ENCODE data around the gene SLC16A13.

DNA sequence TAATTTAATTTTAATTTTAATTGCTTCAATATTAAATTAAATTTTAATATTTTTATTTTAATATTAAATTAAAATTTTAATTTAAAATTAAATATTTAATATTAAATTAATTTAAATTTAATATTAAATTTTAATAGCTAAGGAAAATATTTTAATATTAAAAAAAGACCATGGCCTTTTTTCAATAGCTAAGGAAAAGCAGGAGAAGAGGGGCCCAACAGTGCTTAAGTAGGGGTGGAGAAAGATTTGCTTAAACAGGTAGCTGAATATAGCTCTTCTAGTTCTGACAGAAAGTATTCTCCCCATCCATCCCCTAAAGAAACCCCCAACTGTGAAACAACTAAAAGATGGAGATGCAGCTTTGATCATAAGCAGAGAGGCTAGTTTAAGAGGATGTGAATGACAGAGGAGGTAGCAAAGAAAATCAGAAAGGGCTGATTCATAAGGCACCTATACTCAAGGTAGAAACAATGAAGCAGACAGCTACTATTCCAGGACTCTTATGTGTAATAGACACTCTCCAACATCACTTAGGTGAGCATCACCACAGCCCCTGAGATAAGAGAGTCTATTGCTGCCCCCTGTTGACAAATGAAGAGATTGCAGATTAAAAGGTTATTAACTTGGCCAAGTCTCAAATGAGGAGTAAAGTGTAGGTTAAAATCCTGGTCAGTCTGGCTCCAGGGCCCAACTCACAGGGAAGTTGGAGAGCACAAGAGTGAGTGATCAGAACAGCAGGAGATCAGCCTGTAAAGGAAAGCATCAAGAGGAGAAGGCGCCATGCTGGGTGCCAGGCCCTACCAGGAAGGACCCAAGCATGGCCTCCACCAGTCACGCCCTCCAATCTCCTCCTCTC is 31.2 kb upstream of the SLC16A13 start:
- TF ChIP-seq TAF1 (IDR thresholded peaks at IDR 0.05; ENCODE audit: borderline replicate concordance, insufficient read depth, low read length) (no peak), POLR2AphosphoS5 (IDR thresholded peaks at IDR 0.05; ENCODE audit: low read depth, low read length) (no peak), SIN3A (IDR thresholded peaks at IDR 0.05; ENCODE audit: borderline replicate concordance, insufficient read depth, low read length) (no peak)
- TF ChIP-seq, protein P1, sequence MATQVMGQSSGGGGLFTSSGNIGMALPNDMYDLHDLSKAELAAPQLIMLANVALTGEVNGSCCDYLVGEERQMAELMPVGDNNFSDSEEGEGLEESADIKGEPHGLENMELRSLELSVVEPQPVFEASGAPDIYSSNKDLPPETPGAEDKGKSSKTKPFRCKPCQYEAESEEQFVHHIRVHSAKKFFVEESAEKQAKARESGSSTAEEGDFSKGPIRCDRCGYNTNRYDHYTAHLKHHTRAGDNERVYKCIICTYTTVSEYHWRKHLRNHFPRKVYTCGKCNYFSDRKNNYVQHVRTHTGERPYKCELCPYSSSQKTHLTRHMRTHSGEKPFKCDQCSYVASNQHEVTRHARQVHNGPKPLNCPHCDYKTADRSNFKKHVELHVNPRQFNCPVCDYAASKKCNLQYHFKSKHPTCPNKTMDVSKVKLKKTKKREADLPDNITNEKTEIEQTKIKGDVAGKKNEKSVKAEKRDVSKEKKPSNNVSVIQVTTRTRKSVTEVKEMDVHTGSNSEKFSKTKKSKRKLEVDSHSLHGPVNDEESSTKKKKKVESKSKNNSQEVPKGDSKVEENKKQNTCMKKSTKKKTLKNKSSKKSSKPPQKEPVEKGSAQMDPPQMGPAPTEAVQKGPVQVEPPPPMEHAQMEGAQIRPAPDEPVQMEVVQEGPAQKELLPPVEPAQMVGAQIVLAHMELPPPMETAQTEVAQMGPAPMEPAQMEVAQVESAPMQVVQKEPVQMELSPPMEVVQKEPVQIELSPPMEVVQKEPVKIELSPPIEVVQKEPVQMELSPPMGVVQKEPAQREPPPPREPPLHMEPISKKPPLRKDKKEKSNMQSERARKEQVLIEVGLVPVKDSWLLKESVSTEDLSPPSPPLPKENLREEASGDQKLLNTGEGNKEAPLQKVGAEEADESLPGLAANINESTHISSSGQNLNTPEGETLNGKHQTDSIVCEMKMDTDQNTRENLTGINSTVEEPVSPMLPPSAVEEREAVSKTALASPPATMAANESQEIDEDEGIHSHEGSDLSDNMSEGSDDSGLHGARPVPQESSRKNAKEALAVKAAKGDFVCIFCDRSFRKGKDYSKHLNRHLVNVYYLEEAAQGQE (IDR thresholded peaks at IDR 0.05; ENCODE audit: insufficient read depth in 1 of 2, low read depth in 2 of 2, low read length in 2 of 2), result no peak
